ENCODE data around the gene ABCA2. TPM values are rescaled to one million over a fixed set of nuclear protein-coding genes. Genes with fewer than 3 reads are reported as not detected.

ABCA2 gene
- total RNA-seq, 4 donors from 2014 or later: 14.1 to 20.0 (median 16.7) TPM

- no peak overlapping the region for H3K27ac ChIP-seq
- no peak for DNase-seq
- intact Hi-C loops (cut with DNase I; ENCODE audit: low total_unique reads) (no loop called here), in situ Hi-C loops (cut with MboI; ENCODE audit: low sequenced_read_pairs in 4 of 4) (no loop called here)
- H3K27me3 ChIP-seq: peaks cover 19 to 30% (median 26%) of the 10 kb centered on the region in 3 donors
- no peak for ATAC-seq
- H3K36me3 ChIP-seq: no peaks in the 10 kb centered on the region
- no peak overlapping the region for H3K4me3 ChIP-seq
- no peak for TF ChIP-seq CTCF (IDR thresholded peaks at IDR 0.05 in 4 of 5, conservative IDR thresholded peaks at IDR 0.05 in 1 of 5)
- TF ChIP-seq POLR2A (IDR thresholded peaks at IDR 0.05): no peak
- no peaks in the 10 kb centered on the region for H3K9me3 ChIP-seq
- H3K4me1 ChIP-seq: peaks cover 0 to 5% of the 10 kb centered on the region in 2 donors
These were observed 44.3 kb downstream of the ABCA2 start for GRCh38 chr9:136983656-136984314.

- H3K27ac ChIP-seq: no peak overlapping the region
- in situ Hi-C loops (cut with MboI; ENCODE audit: low sequenced_read_pairs in 4 of 4): no loop called here
- DNase-seq: no peak
- TF ChIP-seq CTCF (IDR thresholded peaks at IDR 0.05 in 4 of 5, conservative IDR thresholded peaks at IDR 0.05 in 1 of 5) (no peak), POLR2A (IDR thresholded peaks at IDR 0.05) (no peak)
- H3K4me3 ChIP-seq: no peak overlapping the region
- intact Hi-C loops (cut with DNase I; ENCODE audit: low total_unique reads): no loop called here
- H3K9me3 ChIP-seq: no peaks in the 10 kb centered on the region
- no peak for ATAC-seq
- no peaks in the 10 kb centered on the region for H3K36me3 ChIP-seq
- peaks cover 0 to 5% of the 10 kb centered on the region in 2 donors for H3K4me1 ChIP-seq
- H3K27me3 ChIP-seq: peaks cover 19 to 30% (median 26%) of the 10 kb centered on the region in 3 donors
These were observed 44.9 kb downstream of the ABCA2 start for GRCh38 chr9:136983167-136983566.

- TF ChIP-seq POLR2A (IDR thresholded peaks at IDR 0.05) (no peak), CTCF (IDR thresholded peaks at IDR 0.05 in 4 of 5, conservative IDR thresholded peaks at IDR 0.05 in 1 of 5) (no peak)
- peak within 1 kb of the TSS in 2 of 4 donors; percentile 52 to 64 for H3K27ac ChIP-seq
- in situ Hi-C loops (cut with MboI; ENCODE audit: low sequenced_read_pairs in 4 of 4) (no loop called here), intact Hi-C loops (cut with DNase I; ENCODE audit: low total_unique reads) (no loop called here)
- DNase-seq (no peak), ATAC-seq (no peak)
- H3K9me3 ChIP-seq: no peaks in the 10 kb centered on the region
- H3K27me3 ChIP-seq: peaks cover 19 to 37% (median 31%) of the 10 kb centered on the region in 3 donors
- no peak within 1 kb of the TSS for H3K4me3 ChIP-seq
- no peaks in the 10 kb centered on the region for H3K36me3 ChIP-seq
- H3K4me1 ChIP-seq: peaks cover 0 to 12% of the 10 kb centered on the region in 2 donors
These were observed 45.6 kb downstream of the ABCA2 start, which contains the start of gene LCNL1 for GRCh38 chr9:136982232-136983051. LCNL1 (plus strand) TSS chr9:136982993; CDS start chr9:136983587, 594 bp downstream.

GRCh38 chr9:136981588-136982231, 46.3 kb downstream of the ABCA2 start:
- H3K9me3 ChIP-seq: no peaks in the 10 kb centered on the region
- DNase-seq (no peak), ATAC-seq (peak in 1 of 2 donors; percentile 21)
- H3K27me3 ChIP-seq: peaks cover 19 to 41% (median 35%) of the 10 kb centered on the region in 3 donors
- H3K4me1 ChIP-seq: peaks cover 0 to 12% of the 10 kb centered on the region in 2 donors
- in situ Hi-C loops (cut with MboI; ENCODE audit: low sequenced_read_pairs in 4 of 4): no loop called here
- intact Hi-C loops (cut with DNase I; ENCODE audit: low total_unique reads): no loop called here
- H3K4me3 ChIP-seq: no peak overlapping the region
- peak overlapping the region in 3 of 4 donors; percentile 18 to 64 (median 64) for H3K27ac ChIP-seq
- no peaks in the 10 kb centered on the region for H3K36me3 ChIP-seq
- TF ChIP-seq CTCF (IDR thresholded peaks at IDR 0.05 in 4 of 5, conservative IDR thresholded peaks at IDR 0.05 in 1 of 5): no peak
- TF ChIP-seq POLR2A (IDR thresholded peaks at IDR 0.05): no peak
